Esophagus squamous epithelium (tissue), 4 donors: ENCODE results near the gene ZNF865.

Experiments used
- CTCF ChIP-seq, 6 experiments: fragments of 450-650 bp in 4 of 6; fragments of 200-600 bp in 2 of 6; sonication (generic) in 2 of 6; IDR thresholded peaks; one replicate each; pipeline ENCODE4 v1.5.1; 2016 to 2019; ENCODE audit warnings: antibody characterized with exemption in 6 of 6, mild to moderate bottlenecking in 4 of 6, moderate library complexity in 4 of 6
- POLR2A ChIP-seq, 4 donors: fragments of 450-650 bp; IDR thresholded peaks; one replicate each; pipeline ENCODE4 v1.6.1; 2017; ENCODE audit warnings: antibody characterized with exemption in 4 of 4, mild to moderate bottlenecking in 4 of 4, moderate library complexity in 3 of 4

GRCh38 chr19:55585658-55586339 lies 19.6 kb upstream of the ZNF865 start:
- no peak for TF ChIP-seq CTCF (IDR thresholded peaks at IDR 0.05)
- TF ChIP-seq POLR2A (IDR thresholded peaks at IDR 0.05) = no peak
